Mesenteric fat pad (tissue), 1 donor: ENCODE measurements around the gene LIM2. TPM values are rescaled to one million over a fixed set of nuclear protein-coding genes. Genes with fewer than 3 reads are reported as not detected.
A peak's percentile ranks its signal among the peaks of the same experiment; 100 is the strongest.
"Not testable (repeated sequence)": the region's sequence is repeated elsewhere in the genome, so short reads cannot be mapped to it uniquely, and the experiment has no call there.

ENCODE experiments used
- DNase-seq: peaks from one replicate; pipeline ENCODE4 v3.0.0-alpha.2; 2020; ENCODE audit warnings: low spot score
- long read RNA-seq: library from polyadenylated mRNA; unstranded; transcript quantifications from one replicate; pipeline ENCODE4 v2.0.0, GENCODE V29; 2020
- total RNA-seq: library from RNA; stranded (reverse); fragmentation: NEBNext Ultra II Directional; extraction: Animal tissue kit (Norgen Biotek cat#: 25700); gene quantifications from one replicate; pipeline ENCODE4 v1.2.1, GENCODE V29; 2021
- donor health status: DM: yes; HTN: yes; CAD: no.

LIM2 gene, protein sequence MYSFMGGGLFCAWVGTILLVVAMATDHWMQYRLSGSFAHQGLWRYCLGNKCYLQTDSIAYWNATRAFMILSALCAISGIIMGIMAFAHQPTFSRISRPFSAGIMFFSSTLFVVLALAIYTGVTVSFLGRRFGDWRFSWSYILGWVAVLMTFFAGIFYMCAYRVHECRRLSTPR
- total RNA-seq: not detected
- long read RNA-seq: 0 reads

DNA sequence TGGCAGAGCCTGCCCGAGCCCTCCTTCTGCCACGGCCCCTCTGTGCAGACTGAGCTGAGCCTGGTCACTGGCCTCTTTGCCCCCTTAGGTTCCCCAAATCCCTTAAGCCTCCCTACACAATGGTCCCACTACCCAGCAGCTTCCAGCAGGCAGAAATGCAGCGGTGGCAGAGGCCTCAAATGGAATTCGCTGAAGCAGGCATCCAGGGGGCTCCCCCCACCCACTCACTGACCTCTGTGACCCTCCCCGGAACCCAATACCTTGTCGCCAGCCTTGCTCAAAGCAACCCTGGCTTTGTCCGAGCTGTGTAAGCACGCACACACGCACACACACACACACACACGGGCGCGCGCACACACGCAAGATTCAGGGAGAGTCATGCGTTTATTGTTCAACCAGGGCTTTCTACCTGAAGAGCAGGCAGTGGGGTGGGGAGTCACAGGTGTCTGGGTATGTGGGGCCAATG is at the start of gene LIM2:
Gene LIM2 (minus strand): TSS at position 51 of the 466 bp plus-strand sequence. CDS start 531 bp downstream, outside the sequence.
- DNase-seq: no peak

DNA sequence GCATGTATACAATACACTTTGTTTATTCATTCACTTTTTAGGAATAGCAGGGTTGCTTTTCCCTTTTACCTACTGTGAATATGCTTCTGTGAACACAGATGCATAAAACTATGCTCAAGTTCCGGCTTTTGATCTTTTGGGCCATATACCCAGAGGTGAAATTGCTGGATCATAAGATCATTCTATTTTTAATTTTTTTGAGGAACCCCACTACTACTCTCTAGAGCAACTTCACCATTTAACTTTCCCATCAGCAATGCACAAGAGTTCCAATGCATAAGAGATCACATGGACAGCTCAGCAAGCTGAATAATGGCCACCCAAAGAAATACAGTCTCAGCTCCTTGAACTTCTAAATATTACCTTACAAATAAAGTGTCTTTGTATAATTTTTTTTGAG is 46.7 kb upstream of the LIM2 start:
- no peak for DNase-seq

DNA sequence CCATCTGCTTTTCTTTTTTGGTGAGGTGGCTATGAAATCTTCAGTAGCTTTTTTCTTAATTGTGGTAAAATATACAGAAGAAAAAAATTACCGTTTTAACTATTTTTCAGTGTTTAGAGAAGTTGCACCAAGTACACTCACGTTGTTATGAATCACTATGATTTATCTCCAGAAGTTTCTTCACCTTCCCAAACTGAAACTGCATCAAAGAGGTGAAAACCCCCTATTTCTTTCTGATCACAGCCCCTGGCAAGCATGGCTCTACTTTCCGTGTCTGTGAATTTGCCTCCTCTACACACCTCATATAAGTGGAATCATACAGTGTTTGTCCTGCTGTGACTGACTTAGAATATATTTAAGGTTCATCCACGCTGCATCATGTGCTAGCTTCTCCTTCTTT is 45.3 kb upstream of the LIM2 start:
- DNase-seq: no peak

DNA sequence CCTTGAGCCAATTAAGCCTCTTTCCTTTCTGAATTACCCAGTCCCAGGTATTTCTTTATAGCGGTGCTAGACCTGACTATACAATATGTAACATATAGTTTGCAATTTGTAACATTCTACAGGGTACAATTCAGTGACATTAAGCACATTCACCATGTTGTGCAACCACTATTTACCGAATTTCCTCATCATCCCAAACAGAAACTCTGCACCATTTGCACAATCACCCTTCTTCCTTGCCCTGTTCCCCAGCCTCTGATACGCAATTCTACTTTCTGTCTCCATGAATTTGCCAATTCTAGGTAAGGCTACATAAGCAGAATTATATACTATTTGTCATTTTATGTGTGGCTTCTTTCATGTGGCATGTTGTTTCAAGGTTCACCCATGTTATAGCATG is 43.4 kb upstream of the LIM2 start:
- no peak for DNase-seq

DNA sequence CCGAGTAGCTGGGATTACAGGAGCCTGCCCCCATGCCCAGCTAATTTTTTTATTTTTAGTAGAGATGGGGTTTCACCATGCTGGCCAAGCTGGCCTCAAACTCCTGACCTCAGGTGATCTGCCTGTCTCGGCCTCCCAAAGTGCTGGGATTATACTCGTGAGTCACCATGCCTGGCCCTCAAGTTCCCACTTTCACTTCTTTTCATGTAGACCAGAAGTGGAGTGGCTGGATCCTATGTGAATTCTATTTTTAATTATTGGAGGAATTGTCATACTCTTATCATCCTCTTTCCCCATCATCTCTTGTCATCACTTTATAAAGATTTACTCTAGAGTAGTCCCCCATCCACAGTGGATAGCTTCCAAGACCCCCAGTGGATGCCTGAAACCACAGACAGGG is 42.4 kb upstream of the LIM2 start:
- DNase-seq: no peak

DNA sequence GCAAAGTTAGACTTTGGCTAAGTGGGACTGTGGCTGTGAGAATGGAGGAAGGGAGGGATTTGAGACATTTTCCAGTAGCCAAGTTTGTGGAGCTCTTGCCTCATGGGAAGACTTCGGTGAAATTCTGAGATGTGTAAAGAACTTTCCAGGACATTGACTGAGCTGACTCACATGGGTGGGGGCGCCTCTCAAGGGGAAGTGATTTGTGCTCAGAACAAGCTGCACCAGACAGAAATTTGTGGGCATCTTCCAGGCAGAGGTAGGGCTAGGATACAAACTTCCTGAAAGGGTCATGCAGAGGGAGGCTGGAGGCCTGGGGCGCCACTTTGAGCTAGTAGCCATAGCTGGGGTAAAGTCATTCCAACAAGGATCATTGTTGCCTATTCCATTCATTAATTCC is 39.4 kb upstream of the LIM2 start:
- DNase-seq: no peak

DNA sequence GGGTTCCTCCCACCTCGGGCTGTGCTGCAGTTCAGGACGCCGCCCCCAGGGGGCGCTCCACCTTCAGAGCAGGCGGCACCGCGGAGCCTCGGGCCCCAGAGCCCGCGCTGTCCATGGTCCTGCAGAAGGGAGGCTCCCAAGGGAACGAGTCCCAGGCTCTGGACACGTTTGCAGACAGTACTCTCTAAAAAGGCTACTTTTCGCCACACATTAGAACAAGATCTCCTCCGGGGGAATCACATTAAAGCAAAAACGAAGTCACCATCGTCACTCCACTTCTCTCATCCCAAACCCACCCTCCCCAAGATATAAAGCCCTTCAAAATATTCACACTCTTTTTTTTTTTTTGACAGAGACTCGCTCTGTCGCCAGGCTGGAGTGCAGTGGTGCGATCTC is 34.3 kb upstream of the LIM2 start:
- peak; percentile 94 for DNase-seq

DNA sequence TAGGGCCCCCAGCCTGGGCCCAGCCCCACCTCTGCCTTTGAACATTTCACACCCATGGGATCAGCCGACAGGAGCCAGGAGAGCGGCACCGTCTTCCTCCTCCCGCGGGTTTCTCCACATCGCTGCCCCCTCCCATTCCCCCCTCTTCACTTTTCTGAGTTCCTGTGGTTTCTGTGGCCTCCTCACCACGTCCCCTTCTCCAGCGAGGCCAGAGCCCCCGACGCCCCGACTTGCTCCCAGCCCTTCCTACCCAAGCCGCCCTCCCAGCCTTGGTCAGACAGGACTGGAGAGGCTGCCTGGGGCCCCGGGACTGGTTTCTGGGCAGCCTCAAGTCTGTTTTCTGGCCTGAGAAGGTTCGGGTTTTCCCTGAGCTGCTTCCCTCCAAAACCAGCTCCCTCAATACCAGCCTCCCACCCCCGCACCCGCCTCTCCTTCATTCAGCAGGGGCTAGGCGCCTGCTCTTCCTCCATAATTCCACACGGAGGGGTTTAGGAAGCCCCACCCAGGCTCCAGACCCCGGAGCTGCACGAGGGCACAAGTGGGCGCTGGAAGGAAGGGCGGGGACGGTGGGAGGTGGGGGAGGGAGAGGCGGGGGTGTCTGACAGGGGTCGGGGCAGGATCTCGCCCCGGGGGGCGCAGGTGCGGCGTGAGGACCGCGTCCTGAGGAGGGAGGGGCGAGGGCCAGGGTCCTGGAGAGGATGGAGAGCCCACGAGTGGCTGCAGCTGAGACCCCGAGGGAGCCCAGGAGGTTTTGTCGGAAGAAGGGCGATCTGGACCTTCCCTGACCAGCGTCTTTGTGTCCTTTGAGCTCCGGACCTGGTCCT is 33.7 kb upstream of the LIM2 start:
- DNase-seq: no peak

DNA sequence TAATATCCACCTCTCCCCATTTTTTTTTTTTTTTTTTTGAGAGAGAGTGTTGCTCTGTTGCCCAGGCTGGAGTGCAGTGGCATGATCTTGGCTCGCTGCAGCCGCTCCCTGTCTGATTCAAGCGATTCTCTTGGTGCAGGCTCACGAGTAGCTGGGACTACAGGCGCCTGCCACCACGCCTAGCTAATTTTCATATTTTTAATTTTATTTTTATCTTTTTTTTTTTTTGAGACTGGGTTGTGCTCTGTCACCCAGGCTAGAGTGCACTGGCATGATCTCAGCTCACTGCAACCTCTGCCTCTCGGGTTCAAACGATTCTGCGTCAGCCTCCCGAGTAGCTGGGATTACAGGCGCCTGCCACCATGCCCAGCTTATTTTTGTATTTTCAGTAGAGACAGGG is 32.7 kb upstream of the LIM2 start:
- DNase-seq: not testable (repeated sequence)

DNA sequence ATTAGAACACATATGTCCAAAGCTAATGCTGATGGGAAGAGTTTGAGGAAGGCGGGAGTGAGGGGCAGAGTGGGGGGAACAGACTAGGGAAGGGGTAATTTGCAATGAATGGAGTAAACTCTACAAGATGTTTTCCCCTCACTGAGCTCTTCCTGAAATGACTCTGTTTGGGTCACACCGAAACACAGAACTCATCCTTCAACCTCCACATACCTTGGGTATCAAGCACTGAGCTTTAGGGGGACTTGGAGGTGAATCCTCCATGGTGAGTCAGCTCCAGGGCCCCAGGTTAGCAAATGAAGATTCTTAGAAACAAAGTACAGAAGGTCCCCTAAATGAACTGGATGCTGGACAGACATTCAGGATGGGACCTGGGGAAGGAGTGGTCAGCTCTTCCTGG is 30.9 kb upstream of the LIM2 start:
- no peak for DNase-seq

DNA sequence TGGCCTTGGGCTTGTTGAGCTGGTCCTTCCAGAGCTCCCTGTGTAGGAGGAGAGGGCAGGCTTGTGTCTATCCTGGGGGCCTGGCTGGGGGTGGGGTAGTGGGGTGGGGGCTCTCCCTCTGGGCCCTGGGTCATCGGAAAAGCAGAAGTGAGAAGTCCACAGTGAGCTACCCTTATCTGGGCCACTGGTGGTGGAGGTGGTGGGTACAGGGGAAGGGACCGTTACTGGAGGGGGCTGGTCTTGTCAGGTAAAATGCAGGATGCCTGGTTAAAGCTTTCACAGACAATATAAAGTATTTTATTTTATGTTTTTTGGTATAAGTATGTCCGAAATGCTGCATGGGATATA is 30.0 kb upstream of the LIM2 start:
- DNase-seq: no peak

DNA sequence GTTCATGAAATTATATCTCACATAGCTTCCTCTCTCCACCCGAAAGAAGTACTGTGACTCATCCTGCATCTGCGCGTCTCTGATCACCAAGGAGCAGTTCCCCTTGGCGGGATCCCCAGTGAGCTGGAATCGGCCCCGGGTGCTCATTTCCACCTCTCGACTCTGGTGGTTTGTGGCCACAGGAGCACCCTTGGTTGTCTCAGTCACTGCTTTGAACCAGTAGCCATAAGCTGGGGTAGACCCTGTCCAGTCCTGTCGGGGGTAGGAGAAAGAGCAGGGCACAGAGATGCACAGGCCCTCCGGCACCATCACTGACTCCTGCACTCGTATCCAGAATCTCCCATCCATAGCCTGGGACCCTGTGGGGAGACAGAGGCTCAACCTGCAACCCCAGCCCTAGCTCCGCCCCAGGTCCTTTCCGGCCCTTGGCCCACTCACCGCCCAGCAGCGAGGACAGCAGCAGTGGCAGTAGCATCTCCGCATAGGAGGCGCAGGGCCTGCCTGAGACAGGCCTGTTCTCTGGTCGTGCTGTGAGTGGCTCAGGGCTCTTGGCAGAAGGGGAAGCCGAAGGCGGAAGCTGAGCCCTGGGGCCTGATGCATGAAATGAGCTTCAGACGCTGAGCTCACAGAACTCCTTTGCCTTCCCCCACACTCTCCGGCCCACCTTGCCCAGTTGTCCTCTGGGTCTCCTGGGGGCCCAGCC is 29.5 kb upstream of the LIM2 start, which contains the start of gene SIGLEC10:
Gene SIGLEC10 (minus strand): TSS at position 536 of the 703 bp plus-strand sequence. CDS start 61 bp downstream, at position 475.
- DNase-seq: no peak

DNA sequence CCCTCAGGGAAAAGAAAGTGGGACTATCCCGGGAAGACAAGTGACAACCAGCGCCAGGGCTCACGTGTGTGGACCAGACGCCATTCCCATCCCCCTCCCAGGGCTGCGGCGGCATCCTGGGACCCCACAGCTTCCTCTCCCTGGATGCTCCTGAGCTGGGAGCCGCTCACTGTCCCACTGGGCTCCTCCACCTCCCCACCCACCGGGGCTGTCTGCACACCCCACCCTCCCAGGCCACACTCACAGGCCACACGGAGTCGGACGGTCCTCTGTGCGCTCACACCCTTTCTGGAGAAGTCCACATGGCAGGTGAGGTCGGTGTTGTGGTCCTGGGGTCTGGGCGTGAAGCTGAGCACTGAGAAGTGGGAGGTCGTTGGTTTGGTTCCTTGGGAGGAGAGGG is 28.6 kb upstream of the LIM2 start:
- not testable (repeated sequence) for DNase-seq

DNA sequence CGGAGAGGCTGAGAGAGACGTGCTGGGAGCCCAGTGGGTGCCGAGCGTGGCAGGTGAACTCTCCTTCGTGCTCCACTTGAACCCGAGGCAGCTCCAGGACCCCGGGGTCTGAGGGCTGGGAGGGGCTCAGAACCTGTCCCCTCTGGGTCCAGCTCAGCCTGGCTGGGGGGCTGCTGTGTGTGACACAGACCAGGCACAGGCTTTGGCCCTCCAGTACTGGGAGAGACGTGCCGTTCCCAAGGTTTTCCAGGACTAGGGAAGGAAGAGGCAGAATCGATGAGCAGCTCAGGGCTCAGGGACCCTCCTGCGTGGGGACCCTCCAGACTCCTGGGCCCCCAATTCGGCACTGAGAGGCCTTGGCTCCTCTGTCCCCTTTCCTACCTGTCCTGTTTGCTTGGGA is 27.4 kb upstream of the LIM2 start:
- DNase-seq: no peak

DNA sequence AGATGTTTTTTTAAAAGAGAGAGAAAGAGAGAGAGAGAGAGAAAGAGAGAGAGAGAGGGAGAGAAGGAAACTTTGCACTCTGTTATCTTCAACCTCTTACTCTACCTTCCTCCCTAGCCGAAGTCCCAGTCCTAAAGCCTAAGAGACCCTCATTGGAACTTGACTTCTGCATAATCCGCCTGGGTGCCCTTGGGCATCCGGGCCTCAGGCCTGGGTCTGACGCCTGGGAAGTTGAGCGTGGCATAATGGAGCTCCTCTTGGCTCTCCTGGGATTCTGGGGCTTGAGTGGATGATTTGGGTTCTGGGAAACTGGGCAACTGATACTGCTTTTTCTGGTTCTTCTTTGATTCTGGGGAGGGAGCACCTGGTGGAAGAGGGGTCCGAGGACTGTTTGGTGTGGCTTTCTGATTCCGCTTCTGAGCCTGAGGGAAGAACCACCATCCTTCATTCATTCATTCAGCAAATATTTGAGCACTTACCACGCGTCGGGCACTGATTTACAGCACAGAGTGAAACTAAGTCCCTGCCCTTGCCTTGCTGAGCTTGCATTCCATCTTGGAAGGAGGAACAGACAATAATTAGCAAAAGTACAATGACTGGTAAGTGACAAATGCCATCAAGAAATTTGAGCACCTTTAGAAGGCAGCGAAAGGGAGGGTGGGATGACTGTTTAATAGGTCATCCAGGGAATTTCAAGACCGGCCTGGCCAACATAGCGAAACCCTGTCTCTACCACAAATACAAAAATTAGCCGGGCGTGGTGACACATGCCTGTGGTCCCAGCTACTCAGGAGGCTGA is 23.4 kb upstream of the LIM2 start:
- no peak for DNase-seq

DNA sequence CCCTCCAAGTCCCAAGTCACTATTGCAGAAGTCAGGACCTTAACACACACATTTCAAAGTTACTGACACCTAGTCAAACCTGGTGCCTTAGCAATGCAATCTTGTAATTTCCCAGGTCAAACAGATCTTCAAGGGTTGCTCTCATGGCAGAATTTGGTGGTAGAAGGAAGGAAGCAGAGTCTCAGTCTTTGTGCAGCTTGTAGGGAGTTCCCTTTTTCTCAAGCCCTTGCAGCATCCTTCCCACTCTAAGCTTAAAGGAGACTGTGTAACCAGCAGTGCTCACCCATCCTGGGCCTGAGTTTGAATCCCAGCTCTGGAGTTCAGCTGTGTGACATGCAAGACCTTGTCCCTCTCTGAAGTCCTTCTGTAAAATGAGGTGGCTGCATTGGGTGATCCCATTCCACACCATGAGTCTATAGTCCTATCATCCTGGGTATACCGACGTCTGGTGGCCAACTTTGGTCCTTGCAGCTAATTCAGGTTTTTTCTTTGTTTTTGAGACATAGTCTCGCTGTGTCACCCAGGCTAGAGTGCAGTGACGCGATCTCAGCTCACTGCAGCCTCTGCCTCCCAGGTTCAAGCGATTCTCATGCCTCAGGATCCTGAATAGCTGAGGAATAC is 19.8 kb upstream of the LIM2 start:
- no peak for DNase-seq

DNA sequence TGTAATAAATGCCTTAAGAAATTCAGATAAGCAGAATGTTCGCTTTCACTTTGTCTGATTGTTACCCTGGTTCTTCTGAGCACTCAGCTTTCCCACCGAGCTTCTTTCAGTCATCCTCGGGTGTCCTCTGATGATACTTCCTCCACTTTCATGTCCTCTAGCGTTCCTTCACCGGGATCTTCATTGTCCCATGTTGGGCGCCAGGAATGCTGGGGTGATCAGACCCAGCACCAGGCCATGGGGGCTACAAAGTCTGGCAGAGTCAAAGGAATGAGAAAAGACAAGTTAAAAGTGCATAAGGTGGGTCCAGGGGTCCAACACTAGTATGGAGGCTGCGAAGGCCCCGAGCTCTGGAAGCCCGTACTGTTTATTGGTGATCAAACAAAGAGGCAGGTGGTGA is 14.3 kb upstream of the LIM2 start:
- no peak for DNase-seq

DNA sequence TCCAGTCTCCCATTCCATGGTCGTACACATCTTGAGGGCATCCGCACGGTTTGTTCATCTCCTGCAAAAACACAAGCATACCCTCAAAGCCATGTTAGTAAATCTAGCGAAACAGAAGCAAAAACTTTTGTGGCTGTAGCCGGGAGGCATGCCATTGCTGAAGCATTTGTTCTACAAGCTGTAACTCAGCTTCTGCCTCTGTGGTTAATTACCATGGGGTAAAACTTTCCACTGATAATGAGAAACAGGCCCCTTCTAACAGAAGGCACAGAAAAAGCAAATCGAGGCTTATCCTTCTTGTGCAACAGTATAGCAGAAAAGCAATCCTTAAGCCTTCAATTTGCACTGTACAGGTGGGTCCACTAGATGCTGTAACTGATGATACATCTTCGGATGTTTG is 12.2 kb upstream of the LIM2 start:
- not testable (repeated sequence) for DNase-seq

DNA sequence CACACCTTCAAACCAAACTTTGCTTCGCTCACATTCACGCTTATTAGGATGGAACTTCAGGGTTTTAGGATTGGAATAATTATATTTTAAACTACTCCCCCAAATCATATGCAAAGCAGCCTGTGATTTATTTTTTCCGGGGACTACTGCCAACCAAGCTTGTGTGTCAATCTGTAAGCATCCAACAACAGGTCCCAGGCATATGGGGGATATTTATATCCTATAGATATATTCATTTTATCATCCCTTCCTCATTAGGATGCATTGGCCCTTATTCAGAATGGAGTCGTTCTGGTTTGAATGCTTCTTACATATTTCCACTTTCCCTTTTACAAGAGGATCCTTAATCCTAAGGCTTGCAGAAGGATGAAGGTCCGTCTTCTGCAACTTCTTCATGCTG is 11.5 kb upstream of the LIM2 start:
- DNase-seq: no peak

DNA sequence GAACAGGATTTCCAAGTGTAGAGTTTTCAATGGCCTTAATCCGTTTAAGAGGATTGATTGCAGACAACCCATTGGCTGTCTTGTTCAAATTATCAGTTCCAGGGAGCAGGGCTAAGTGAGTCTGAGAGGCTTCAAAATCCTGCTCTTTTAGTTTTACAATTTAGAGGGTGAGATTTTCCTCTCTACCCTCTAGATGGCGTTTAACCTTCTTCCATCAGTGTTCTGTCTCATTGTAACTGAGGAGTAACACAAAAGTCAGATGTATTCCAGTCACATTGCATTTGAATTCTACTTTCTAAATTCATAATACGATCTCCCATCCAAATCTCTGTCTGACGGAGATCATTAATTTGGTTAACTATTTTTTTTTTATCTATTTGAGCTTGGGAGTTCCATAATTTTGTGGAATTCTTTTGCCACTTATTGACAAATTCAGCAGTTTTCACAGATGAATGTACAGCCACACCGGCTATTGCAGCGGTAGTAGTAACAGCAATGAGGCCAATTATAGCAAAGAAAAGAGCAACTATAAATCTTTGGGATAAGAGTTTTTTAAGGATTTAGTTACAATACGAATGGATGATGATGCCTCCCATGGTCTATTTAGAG is 10.4 kb upstream of the LIM2 start:
- no peak for DNase-seq

DNA sequence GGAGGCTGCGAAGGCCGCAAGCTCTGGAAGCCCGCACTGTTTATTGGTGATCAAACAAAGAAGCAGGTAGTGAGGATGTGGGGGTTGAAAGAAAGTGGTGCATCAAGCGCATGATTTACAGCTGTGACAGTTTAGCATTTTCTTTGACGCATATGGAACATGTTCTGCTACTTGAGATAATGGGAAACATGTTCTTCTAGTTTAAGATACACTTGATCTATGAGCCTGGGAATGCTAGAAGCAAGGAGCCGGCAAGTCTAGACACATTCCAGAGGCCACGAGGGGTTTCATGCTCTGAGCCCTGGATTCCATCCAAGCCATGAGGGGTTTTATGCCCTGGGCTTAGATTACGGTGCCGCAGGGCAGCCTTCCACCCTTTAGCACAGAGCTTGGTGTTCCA is 9.7 kb upstream of the LIM2 start:
- not testable (repeated sequence) for DNase-seq
